NCI-H146 treated with DMSO at 0.1 percent for 48 hours (cell line): ENCODE results near the gene SCIMP.
"Not testable (repeated sequence)": the region's sequence is repeated elsewhere in the genome, so short reads cannot be mapped to it uniquely, and the experiment has no call there.

ENCODE experiments used
- DNase-seq: peaks from one replicate; lab custom pipeline; 2025; ENCODE audit not compliant: unreplicated experiment; lab: John Stamatoyannopoulos, UW

SCIMP gene

GRCh38 chr17:5191541-5192417, 42.9 kb downstream of the SCIMP start, which contains the start of gene ZNF594:
ZNF594 (minus strand) TSS chr17:5191868; CDS start chr17:5184256, 7,612 bp downstream.
- DNase-seq: peak; percentile 85

- DNase-seq: no peak
Measured at GRCh38 chr17:5184288-5184687, 50.4 kb downstream of the SCIMP start.

DNA sequence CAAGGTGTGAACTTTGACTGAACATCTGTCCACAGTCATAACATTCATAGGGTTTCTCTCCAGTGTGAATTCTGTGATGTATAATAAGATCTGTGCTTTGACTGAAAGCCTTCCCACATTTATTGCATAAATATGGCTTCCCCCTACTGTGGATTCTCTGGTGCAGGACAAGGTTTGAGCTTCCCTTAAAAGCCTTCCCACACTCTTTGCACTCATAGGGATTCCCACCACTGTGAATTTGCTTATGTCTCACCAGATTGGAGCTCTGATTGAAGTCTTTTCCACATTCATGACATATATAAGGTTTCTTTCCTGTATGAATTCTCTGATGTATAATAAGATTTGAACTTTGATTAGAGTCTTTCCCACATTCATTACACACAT, 51.3 kb downstream of the SCIMP start:
- DNase-seq: no peak

DNA sequence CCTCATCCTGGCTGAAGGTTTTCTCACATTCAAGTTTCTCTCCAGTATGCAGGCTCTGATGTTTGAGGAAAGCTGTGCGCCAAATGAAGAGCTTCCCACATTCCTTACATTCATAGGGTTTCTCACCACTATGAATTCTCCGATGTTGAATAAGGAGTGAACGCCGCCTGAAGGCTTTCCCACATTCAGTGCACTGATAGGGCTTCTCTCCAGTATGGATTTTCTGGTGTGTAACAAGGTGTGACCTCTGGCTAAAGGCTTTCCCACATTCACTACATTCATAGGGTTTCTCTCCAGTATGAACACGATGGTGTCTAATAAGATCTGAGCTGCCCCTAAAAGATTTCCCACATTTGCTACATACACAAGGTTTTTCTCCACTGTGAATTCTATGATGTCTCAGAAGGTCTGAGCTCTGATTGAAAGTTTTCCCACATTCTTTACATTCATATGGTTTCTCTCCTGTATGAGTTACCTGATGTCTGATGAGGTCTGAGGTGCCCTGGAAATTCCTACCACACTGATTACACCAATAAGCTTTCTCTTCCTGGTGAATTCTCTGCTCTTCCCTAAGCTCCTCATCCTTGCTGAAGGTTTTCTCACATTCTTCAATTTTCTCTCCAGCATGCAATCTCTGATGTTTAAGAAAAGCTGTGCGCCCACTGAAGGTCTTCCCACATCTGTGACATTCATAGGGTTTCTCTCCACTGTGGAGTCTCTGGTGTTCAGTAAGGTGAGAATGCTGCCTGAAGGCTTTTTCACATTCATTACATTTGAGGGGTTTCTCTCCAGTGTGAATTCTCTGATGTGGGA, 51.9 kb downstream of the SCIMP start:
- DNase-seq: no peak

DNA sequence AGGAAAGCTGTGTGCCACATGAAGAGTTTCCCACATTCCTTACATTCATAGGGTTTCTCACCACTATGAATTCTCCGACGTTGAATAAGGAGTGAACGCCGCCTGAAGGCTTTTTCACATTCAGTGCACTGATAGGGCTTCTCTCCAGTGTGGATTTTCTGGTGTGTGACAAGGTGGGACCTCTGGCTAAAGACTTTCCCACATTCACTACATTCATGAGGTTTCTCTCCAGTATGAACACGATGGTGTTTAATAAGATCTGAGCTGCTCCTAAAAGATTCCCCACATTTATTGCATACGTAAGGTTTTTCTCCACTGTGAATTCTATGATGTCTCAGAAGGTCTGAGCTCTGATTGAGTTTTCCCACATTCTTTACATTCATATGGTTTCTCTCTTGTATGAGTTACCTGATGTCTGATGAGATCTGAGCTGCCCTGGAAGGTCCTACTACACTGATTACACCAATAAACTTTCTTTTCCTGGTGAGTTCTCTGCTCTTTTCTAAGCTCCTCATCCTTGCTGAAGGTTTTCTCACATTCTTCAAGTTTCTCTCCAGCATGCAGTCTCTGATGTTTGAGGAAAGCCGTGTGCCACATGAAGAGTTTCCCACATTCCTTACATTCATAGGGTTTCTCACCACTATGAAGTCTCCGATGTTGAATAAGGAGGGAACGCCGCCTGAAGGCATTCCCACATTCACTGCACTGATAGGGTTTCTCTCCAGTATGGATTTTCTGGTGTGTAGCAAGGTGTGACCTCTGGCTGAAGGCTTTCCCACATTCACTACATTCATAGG, 53.0 kb downstream of the SCIMP start:
- no peak for DNase-seq

GRCh38 chr17:5179003-5179402, 55.7 kb downstream of the SCIMP start:
- no peak for DNase-seq

- not testable (repeated sequence) for DNase-seq
Measured at GRCh38 chr17:5175027-5175426, 59.6 kb downstream of the SCIMP start.

GRCh38 chr17:5165791-5166564, 68.7 kb downstream of the SCIMP start:
- not testable (repeated sequence) for DNase-seq

DNA sequence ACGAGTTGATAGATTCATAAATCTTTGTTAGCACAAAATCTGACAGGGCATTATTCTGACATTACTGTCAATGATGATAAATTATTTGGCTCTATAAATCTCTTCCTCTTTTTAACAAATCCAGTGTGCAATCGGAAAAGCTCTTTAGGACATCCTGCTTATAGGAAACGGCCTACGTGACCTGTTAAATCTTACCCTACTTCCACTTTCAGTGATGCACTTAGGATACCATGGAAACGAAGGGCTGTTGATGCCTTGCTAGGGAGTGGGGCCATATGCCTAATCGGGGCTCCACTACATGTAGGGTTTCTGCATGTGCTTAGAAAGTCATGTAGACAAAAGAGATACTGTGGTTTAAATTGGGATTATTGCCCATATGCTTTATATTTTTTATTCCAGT, 70.2 kb downstream of the SCIMP start:
- no peak for DNase-seq

DNA sequence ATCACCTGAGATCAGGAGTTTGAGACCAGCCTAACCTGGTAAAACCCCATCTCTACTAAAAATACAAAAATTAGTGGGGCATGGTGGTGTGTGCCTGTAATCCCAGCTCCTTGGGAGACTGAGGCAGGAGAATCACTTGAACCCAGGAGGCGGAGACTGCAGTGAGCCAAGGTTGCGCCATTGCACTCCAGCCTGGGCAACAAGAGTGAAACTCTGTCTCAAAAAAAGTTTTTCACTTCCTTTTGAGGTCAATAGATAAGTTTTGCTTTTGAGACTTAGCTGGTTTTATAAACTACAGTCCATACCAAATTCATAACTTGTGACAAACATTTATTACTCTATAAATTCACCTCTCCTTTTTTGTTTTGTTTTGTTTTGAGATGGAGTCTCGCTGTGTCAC, 72.9 kb downstream of the SCIMP start:
- DNase-seq: not testable (repeated sequence)

DNA sequence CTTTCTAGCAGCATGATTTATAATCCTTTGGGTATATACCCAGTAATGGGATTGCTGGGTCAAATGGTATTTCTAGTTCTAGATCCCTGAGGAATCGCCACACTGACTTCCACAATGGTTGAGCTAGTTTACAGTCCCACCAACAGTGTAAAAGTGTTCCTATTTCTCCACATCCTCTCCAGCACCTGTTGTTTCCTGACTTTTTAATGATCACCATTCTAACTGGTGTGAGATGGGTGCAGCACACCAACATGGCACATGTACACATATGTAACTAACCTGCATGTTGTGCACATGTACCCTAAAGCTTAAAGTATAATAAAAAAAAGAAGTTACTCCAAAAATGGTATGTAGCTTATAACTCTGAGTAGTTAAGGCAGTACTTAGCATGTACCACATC, 74.0 kb downstream of the SCIMP start:
- not testable (repeated sequence) for DNase-seq
